WI38 (cell line): ENCODE results near the gene POLR2H.
"Not testable (repeated sequence)": the region's sequence is repeated elsewhere in the genome, so short reads cannot be mapped to it uniquely, and the experiment has no call there.

ENCODE experiments used
- H3K4me3 ChIP-seq: 2 replicates; pipeline ENCODE4 v1.5.1; 2011; ENCODE audit warnings: low read depth, mild to moderate bottlenecking, control low read depth, low read length
- TF ChIP-seq, protein P1 (sequence below): IDR thresholded peaks from 2 replicates; pipeline ENCODE4 v1.5.1; 2012; ENCODE audit warnings: low read depth, mild to moderate bottlenecking, control low read depth, low read length

Gene POLR2H

DNA sequence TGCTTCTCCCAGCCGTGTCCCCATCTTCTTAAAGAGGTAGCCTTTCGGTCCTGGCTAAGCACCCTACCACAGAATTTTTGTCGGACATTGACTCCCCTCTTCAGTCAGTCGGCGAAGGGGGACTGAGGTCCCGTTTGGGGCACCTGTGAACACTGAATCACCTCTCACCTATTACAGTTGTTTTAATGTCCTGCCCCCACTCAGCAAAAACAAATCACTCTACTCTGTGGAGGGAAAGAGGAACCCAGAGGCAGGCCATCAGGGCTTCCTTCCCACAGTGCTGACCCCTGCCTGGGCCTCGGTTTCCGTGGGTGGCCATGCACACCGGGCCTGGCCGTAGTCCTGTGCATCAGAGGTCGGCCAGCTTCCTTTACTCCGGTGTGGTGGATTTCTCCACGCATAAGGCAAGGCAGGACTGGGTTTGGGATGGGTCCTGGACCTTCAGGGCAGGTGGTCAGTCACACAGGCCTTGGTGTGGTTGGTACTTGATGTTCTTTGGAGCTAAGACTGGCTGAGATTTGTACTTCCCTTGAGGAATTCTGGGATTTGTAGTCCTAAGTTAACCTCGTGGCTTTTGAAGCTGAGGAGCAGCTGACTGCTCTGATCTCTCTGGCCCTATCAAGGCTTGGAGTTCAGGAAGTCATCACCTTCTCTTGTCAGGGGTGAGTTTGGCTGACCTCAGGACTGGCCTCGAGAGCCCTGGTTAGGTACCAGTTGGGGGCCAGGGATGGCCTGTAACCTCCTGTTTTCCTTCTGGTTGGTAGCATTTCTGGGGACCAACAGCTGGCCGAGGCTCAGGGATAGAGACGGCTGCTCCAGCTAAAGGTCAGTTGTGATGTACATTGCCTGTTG lies 24.7 kb upstream of the POLR2H start:
- H3K4me3 ChIP-seq: peak overlapping the region; percentile 66
- TF ChIP-seq, protein P1, sequence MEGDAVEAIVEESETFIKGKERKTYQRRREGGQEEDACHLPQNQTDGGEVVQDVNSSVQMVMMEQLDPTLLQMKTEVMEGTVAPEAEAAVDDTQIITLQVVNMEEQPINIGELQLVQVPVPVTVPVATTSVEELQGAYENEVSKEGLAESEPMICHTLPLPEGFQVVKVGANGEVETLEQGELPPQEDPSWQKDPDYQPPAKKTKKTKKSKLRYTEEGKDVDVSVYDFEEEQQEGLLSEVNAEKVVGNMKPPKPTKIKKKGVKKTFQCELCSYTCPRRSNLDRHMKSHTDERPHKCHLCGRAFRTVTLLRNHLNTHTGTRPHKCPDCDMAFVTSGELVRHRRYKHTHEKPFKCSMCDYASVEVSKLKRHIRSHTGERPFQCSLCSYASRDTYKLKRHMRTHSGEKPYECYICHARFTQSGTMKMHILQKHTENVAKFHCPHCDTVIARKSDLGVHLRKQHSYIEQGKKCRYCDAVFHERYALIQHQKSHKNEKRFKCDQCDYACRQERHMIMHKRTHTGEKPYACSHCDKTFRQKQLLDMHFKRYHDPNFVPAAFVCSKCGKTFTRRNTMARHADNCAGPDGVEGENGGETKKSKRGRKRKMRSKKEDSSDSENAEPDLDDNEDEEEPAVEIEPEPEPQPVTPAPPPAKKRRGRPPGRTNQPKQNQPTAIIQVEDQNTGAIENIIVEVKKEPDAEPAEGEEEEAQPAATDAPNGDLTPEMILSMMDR: no peak

DNA sequence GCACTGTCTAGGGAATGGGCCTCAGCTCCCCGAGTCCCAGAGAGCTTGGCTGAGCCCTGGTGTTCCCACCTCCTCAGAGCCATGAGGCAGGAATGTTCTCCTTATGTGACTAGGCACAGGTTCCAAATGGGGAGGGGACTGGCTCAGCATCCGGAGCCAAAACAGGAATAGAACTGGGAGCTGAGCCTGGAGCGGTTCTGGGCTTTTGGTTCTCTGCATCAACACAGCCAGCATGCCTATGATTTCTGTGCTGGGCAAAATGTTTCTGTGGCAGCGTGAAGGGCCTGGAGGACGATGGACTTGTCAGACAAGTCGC lies 24.2 kb upstream of the POLR2H start, which contains the start of gene FAM131A:
Gene FAM131A, plus strand, starts transcription at position 202 of the 316 bp plus-strand sequence. Its CDS starts 31 bp downstream, at position 233.
- TF ChIP-seq, protein P1: no peak
- H3K4me3 ChIP-seq: peak within 1 kb of the TSS; percentile 66

GRCh38 chr3:184337981-184338380 lies 23.5 kb upstream of the POLR2H start:
- TF ChIP-seq, protein P1: no peak
- H3K4me3 ChIP-seq: no peak overlapping the region

- TF ChIP-seq, protein P1: no peak; the same call in 1 of the 2 replicates
- no peak overlapping the region for H3K4me3 ChIP-seq
Observed at GRCh38 chr3:184338511-184338945, 23.0 kb upstream of the POLR2H start.

- H3K4me3 ChIP-seq: no peak overlapping the region
- TF ChIP-seq, protein P1: no peak
Observed at GRCh38 chr3:184339001-184339400, 22.5 kb upstream of the POLR2H start.

DNA sequence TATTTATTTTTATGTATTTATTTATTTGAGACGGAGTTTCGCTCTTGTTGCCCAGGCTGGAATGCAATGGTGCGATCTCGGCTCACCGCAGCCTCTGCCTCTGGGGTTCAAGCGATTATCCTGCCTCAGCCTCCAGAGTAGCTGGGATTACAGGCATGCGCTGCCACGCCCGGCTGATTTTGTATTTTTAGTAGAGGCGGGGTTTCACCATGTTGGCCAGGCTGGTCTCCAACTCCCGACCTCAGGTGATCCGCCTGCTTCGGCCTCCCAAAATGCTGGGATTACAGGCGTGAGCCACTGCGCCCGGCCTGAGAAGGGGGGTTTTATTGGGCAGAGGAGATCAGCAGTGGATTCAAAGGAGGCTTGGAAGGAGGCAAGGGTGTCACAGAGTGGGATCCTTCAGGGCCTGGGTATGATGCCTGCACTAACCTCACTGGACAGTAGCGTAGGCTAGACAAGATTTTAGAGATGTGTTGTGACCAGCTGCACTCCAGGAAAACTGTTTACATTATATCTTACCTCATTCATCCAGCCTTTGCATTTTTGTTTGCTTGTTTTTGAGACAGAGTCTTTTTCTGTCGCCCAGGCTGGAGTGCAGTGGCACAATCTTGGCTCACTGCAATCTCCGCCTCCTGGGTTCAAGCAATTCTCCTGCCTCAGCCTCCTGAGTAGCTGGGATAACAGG lies 21.9 kb upstream of the POLR2H start:
- H3K4me3 ChIP-seq: not testable (repeated sequence)

GRCh38 chr3:184341925-184342324 lies 19.6 kb upstream of the POLR2H start:
- TF ChIP-seq, protein P1: no peak

More at GRCh38 chr3:184341925-184342324, 19.6 kb upstream of the POLR2H start:
- no peak overlapping the region for H3K4me3 ChIP-seq
